Peyer's patch (tissue), 4 donors: ENCODE measurements around the gene AGAP3.

ENCODE experiments used
- CTCF ChIP-seq, 6 experiments: fragments of 450-650 bp in 4 of 6; fragments of 200-600 bp in 2 of 6; sonication (generic) in 1 of 6; IDR thresholded peaks; one replicate each; pipeline ENCODE4 v1.5.1; 2017 to 2019; ENCODE audit warnings: antibody characterized with exemption in 6 of 6, mild to moderate bottlenecking in 3 of 6, moderate library complexity in 1 of 6
- POLR2A ChIP-seq, 2 donors: fragments of 450-650 bp; IDR thresholded peaks; one replicate each; pipeline ENCODE4 v1.5.1; 2017; ENCODE audit warnings: antibody characterized with exemption in 2 of 2, mild to moderate bottlenecking in 2 of 2, moderate library complexity in 2 of 2

- TF ChIP-seq CTCF (IDR thresholded peaks at IDR 0.05) = no peak
- TF ChIP-seq POLR2A (IDR thresholded peaks at IDR 0.05) = no peak
Observed at GRCh38 chr7:151095828-151096475, 9.7 kb downstream of the AGAP3 start.
